Measurements from ENCODE around the gene MEI1. TPM values are rescaled to one million over a fixed set of nuclear protein-coding genes. Genes with fewer than 3 reads are reported as not detected.

MEI1 gene
- total and polyA plus RNA-seq, 3 donors from 2014 or later = 43.5 to 103 (median 47.6) TPM

DNA sequence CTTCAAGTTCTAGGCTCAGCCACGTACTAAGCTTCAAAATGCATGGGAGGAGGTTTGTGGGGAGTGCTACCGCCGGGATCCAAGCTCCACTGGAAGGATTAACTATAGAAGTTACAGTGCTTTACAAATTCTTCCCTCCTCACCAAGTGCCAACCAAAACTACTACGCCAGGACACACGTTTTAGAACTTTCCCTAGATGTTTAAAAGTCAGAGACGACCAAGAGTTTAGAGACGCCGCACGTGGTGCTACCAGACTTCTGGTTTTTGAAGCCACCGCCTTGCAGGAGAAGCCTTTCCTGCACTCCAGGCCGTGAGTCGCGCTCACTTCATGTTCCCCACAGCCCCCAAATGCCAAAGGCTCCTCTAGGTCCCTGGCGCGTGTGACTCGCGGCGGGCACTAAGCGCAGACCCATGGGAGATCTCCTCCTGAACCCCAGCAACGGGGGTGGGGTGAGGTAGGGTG is 11.4 kb upstream of the MEI1 start:
- TF ChIP-seq POLR2A (IDR thresholded peaks at IDR 0.05) = no peak
- TF ChIP-seq, protein P1, sequence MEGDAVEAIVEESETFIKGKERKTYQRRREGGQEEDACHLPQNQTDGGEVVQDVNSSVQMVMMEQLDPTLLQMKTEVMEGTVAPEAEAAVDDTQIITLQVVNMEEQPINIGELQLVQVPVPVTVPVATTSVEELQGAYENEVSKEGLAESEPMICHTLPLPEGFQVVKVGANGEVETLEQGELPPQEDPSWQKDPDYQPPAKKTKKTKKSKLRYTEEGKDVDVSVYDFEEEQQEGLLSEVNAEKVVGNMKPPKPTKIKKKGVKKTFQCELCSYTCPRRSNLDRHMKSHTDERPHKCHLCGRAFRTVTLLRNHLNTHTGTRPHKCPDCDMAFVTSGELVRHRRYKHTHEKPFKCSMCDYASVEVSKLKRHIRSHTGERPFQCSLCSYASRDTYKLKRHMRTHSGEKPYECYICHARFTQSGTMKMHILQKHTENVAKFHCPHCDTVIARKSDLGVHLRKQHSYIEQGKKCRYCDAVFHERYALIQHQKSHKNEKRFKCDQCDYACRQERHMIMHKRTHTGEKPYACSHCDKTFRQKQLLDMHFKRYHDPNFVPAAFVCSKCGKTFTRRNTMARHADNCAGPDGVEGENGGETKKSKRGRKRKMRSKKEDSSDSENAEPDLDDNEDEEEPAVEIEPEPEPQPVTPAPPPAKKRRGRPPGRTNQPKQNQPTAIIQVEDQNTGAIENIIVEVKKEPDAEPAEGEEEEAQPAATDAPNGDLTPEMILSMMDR (IDR thresholded peaks at IDR 0.05) = no peak
- Histone ChIP-seq H3K36me3 (ENCODE audit: low read depth, missing control alignments) (no peaks in the 10 kb centered on the region), H3K4me1 (peaks cover 8% of the 10 kb centered on the region), H3K9me3 (no peaks in the 10 kb centered on the region), H3K27me3 (no peaks in the 10 kb centered on the region), H3K27ac (peak overlapping the region; percentile 95 to 97), H3K4me3 (peak overlapping the region; percentile 57 to 75)
- peak; percentile 42 for DNase-seq
- intact Hi-C loops (cut with DNase I; ENCODE audit: low total_unique reads) = no loop called here
- WGBS, 2 donors = 0% methylated on average over 13 to 20 of the region's 20 CpGs

DNA sequence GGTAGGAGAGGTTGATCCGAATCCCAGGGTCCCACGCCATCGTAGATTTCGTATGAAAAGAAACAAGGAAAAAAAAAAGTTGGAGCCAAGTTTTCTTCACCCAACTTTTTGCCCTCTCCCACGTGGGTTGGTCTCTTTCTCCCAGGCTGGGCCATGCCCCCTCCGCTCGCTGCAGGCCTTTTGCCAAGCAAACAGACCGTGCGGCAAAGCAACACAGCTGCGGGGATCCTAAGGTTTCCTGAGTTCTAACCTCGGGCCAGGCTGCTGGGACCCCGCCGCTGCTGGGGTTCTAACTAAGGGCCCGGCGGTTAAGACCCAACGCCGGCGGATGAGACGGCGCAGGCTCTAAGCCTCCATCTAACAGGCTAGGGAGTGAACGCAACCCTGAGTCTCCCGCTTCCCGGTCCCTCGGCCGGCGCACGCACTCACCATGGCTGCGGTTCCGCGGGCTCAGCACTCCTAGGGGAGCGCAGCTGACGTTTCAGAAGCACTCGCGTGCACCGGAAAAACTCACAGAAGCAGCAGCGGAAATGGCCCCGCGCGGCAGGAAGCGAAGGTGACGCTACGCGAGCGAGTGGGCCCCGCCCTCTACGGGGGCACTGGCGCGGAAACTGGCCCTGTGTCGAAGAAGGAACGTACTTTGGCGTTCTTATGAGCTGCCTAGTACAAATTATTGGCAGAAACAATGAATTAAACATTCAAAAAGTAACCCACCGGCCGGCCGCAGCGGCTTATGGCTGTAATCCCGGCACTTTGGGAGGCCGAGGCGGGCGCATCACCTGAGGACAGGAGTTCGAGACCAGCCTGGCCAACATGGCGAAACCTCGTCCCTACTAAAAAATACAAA is 10.7 kb upstream of the MEI1 start, which contains the start of gene SNU13:
Gene SNU13, minus strand, starts transcription at position 503 of the 847 bp plus-strand sequence. Its CDS starts 71 bp downstream, at position 432.
- TF ChIP-seq, protein P1 (IDR thresholded peaks at IDR 0.05) = peak in 1 of 3 experiments; percentile 24
- TF ChIP-seq POLR2A (IDR thresholded peaks at IDR 0.05) = peak; percentile 50
- H3K4me3 ChIP-seq = peak within 1 kb of the TSS; percentile 57 to 75
- H3K4me1 ChIP-seq = peaks cover 8% of the 10 kb centered on the region
- WGBS, 2 donors = 0% methylated on average over 13 to 56 of the region's 62 CpGs
- peak within 1 kb of the TSS; percentile 95 to 97 for H3K27ac ChIP-seq
- H3K9me3 ChIP-seq = no peaks in the 10 kb centered on the region
- no peaks in the 10 kb centered on the region for H3K36me3 ChIP-seq (ENCODE audit: low read depth, missing control alignments)
- peak; percentile 95 for DNase-seq
- no peaks in the 10 kb centered on the region for H3K27me3 ChIP-seq
- intact Hi-C loops (cut with DNase I; ENCODE audit: low total_unique reads) = no loop called here

DNA sequence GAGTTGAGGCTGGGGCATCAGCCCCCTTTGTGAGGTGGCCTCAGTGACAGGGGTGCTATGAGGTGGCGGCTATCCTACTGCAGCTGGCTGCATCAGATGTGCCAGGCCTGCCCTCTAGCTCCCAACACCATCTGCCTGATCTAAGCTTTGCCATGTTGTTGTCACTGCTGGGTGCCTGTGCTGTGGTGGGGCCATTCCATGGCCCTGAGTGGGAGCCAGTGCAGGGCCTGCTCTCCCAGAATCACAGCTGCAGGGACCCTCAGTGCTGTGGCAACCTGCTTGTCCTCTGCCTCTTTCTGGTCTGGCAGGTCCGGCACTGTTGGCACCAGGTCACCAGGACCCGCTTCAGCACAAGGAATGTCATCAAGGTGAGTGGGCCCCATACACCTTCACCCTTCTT is 8.8 kb upstream of the MEI1 start:
- intact Hi-C loops (cut with DNase I; ENCODE audit: low total_unique reads) = no loop called here
- no peak for DNase-seq
- 91 to 100% methylated on average over 3 of the region's 3 CpGs for WGBS, 2 donors

DNA sequence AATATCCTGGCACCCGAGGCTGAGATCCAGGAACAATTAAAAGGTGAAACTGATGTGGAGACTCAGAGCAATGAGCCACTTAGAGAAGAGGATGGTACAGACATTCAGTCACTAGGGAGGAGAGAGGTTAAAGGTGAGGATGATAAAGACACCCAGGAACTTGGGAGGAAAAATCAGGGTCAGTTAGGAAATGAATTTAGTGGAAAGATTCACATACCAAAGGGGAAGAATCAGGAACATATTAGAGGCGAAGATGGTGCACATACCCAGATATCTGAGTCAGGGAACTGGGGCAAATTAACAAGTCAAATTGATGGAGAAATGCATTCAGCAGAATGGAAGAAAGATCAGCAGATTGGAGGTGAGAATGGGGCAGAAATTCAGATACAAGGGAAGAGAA is 4.1 kb upstream of the MEI1 start:
- Histone ChIP-seq H3K27me3 (no peaks in the 10 kb centered on the region), H3K4me1 (peaks cover 8% of the 10 kb centered on the region), H3K9me3 (no peaks in the 10 kb centered on the region), H3K36me3 (ENCODE audit: low read depth, missing control alignments) (no peaks in the 10 kb centered on the region), H3K27ac (no peak overlapping the region), H3K4me3 (no peak overlapping the region)
- DNase-seq = no peak
- 93% methylated on average over 2 of the region's 2 CpGs for WGBS, 2 donors
- intact Hi-C loops (cut with DNase I; ENCODE audit: low total_unique reads) = loop anchor here (5.0 kb wide), 1 partner anchor 247 kb away; no protein-coding TSS in a partner anchor
- TF ChIP-seq POLR2A (IDR thresholded peaks at IDR 0.05) = no peak
- TF ChIP-seq, protein P1 (IDR thresholded peaks at IDR 0.05) = no peak

More for the DNA sequence above, 8.8 kb upstream of the MEI1 start:
- no peak for TF ChIP-seq POLR2A (IDR thresholded peaks at IDR 0.05)
- TF ChIP-seq, protein P1 (IDR thresholded peaks at IDR 0.05) = no peak
- H3K27ac ChIP-seq = no peak overlapping the region
- H3K9me3 ChIP-seq = no peaks in the 10 kb centered on the region
- no peaks in the 10 kb centered on the region for H3K27me3 ChIP-seq
- H3K4me1 ChIP-seq = peaks cover 8% of the 10 kb centered on the region
- H3K4me3 ChIP-seq = no peak overlapping the region
- H3K36me3 ChIP-seq (ENCODE audit: low read depth, missing control alignments) = no peaks in the 10 kb centered on the region

Data from testis (tissue), 3 donors.